Activated naive CD8-positive, alpha-beta T cell treated with anti-CD3 and anti-CD28 coated beads for 36 hours (primary cell): Measurements from ENCODE around the gene IL16. TPM values are rescaled to one million over a fixed set of nuclear protein-coding genes. Genes with fewer than 3 reads are reported as not detected.

ENCODE experiments used
- DNase-seq: peaks from one replicate; pipeline ENCODE4 v3.0.0; 2021
- H3K27ac Mint-ChIP-seq: one replicate; pipeline ENCODE4 v1.8.0; 2022; ENCODE audit warnings: mild to moderate bottlenecking, moderate library complexity, mixed read lengths
- H3K27me3 Mint-ChIP-seq: one replicate; pipeline ENCODE4 v1.8.0; 2022; ENCODE audit warnings: mild to moderate bottlenecking, mixed read lengths
- H3K36me3 Mint-ChIP-seq: one replicate; pipeline ENCODE4 v1.8.0; 2021; ENCODE audit warnings: mild to moderate bottlenecking, mixed read lengths
- H3K4me1 Mint-ChIP-seq: one replicate; pipeline ENCODE4 v1.8.0; 2021; ENCODE audit warnings: mixed read lengths
- H3K4me3 Mint-ChIP-seq: one replicate; pipeline ENCODE4 v1.8.0; 2022; ENCODE audit warnings: mild to moderate bottlenecking, moderate library complexity, mixed read lengths
- H3K9me3 Mint-ChIP-seq: one replicate; pipeline ENCODE4 v1.8.0; 2022; ENCODE audit warnings: mixed read lengths
- total RNA-seq, 2 experiments: library from RNA; stranded (reverse); gene quantifications; one replicate each; pipeline ENCODE4 v1.2.3, GENCODE V29; 2021

The IL16 gene
- total RNA-seq, 2 experiments from 2014 or later = 106 to 110 TPM

DNA sequence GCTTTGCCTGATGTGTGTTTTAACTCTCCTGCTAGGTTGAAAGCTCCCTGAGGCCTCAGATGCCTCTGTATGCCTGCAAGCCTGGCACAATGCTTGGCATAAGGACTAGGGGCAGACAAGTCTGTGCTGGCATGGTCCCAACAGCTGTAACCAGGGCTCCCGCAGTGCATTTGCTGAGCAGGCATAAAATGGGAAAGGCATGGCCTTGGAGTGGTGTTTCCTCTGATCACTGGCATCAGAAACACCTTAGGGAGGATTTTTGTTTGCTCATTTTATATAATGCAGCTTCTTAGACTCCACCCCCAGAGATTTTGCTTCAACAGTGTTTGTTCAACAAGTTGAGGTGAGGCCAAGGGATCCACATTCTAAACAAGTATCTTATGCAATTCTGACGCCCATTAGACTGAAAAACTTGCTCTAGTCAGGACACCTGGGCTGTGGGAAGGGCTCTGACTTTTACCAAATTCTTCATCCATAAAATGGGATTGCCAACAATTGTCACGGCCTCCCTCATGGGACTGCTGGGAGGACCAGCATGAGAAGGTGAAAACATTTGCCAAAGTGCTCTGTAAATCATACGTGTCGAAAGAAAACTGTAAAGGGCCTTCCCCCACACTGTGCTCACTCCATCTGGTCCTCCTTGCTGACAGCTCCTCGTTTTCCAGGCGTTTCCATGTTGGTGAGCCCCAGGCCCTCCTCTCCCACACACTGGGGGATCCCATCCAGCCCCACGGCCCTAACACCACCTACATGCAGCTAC, 84.2 kb downstream of the IL16 start:
- Mint-ChIP-seq H3K36me3 (peaks cover 38% of the 10 kb centered on the region), H3K27ac (no peak overlapping the region), H3K27me3 (no peaks in the 10 kb centered on the region), H3K4me1 (peaks cover 54% of the 10 kb centered on the region), H3K4me3 (no peak overlapping the region), H3K9me3 (peaks cover 23% of the 10 kb centered on the region)
- no peak for DNase-seq

- no peak for DNase-seq
- peaks cover 23% of the 10 kb centered on the region for H3K9me3 Mint-ChIP-seq
- no peaks in the 10 kb centered on the region for H3K27me3 Mint-ChIP-seq
- peaks cover 41% of the 10 kb centered on the region for H3K36me3 Mint-ChIP-seq
- H3K4me3 Mint-ChIP-seq = no peak overlapping the region
- H3K27ac Mint-ChIP-seq = no peak overlapping the region
- peaks cover 55% of the 10 kb centered on the region for H3K4me1 Mint-ChIP-seq
Measured at GRCh38 chr15:81281456-81281735, 84.7 kb downstream of the IL16 start.

DNA sequence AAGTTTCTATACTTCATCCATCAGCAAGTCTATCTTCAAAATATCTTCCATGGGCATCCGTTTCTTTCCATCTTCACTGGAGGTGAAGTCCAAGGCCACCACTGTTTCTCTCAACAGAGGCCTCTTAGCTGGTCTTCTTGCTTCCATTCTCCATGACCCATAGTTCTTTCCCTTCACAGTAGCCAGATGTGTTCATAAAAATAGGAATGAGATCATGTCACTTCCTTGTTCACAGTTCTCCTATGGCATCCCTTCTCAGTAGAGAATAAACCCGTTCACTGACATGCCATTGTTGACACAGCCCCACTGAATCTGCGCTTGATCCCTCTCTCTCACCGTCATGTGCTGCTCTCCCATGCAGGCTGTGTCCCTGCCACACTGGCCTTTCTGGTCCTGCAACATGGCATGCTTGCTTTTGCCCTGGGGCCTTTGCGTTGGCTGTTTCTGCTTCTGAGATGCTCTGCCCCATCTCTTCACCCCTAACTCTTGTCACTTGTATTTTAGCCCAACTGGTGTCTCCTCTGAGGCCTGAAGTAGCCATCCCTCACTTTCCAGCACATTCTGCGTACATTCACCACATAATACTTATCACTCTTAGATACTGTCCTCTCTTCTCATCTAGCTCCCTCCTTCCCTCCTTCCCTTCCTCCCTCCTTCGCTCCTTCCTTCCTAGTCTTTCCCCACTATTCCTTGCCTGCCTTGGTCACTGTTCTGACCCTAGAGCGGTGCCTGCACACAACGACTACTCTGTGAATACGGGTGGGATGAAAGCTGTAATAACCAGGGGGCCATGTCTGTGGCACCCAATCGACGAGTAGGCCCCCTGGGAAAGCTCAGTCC, 85.3 kb downstream of the IL16 start:
- H3K27ac Mint-ChIP-seq = no peak overlapping the region
- peaks cover 60% of the 10 kb centered on the region for H3K4me1 Mint-ChIP-seq
- peaks cover 20% of the 10 kb centered on the region for H3K9me3 Mint-ChIP-seq
- H3K27me3 Mint-ChIP-seq = no peaks in the 10 kb centered on the region
- DNase-seq = no peak
- H3K36me3 Mint-ChIP-seq = peaks cover 41% of the 10 kb centered on the region
- H3K4me3 Mint-ChIP-seq = no peak overlapping the region

DNA sequence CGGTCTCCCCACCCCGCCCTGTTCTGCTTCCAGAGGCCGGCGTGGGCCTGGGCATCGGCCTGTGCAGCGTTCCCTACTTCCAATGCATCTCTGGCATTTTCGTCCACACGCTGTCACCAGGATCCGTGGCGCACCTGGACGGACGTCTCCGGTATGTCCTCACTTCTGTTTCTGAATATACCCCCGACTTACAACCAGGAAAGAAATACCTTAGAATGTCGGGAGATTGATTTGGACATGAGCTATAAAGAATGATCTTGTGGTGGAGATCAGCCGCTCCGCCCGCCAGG, 85.9 kb downstream of the IL16 start:
- peaks cover 20% of the 10 kb centered on the region for H3K9me3 Mint-ChIP-seq
- H3K4me1 Mint-ChIP-seq = peaks cover 66% of the 10 kb centered on the region
- no peak for DNase-seq
- no peak overlapping the region for H3K4me3 Mint-ChIP-seq
- H3K36me3 Mint-ChIP-seq = peaks cover 41% of the 10 kb centered on the region
- no peaks in the 10 kb centered on the region for H3K27me3 Mint-ChIP-seq
- no peak overlapping the region for H3K27ac Mint-ChIP-seq

DNA sequence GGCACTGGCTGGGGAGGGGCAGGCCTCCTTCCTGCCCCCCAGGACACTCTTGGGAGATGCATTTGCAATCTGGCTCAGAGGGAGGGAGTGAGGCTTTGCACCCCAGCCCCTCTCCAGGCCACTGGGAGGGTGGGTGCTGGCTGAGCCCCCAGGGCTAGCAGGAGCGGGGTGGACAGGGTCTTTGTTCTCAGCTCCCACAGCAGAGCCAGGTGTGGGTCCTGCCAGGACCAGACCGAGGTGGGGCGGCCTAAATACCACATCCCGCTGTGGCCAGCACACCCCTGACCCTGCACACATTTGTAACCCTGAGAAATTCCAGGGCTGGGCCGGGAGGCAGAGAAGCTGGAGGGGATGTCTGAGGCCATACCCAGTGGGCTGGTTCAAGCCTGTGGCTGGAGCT, 86.2 kb downstream of the IL16 start:
- no peaks in the 10 kb centered on the region for H3K27me3 Mint-ChIP-seq
- no peak for DNase-seq
- H3K27ac Mint-ChIP-seq = no peak overlapping the region

DNA sequence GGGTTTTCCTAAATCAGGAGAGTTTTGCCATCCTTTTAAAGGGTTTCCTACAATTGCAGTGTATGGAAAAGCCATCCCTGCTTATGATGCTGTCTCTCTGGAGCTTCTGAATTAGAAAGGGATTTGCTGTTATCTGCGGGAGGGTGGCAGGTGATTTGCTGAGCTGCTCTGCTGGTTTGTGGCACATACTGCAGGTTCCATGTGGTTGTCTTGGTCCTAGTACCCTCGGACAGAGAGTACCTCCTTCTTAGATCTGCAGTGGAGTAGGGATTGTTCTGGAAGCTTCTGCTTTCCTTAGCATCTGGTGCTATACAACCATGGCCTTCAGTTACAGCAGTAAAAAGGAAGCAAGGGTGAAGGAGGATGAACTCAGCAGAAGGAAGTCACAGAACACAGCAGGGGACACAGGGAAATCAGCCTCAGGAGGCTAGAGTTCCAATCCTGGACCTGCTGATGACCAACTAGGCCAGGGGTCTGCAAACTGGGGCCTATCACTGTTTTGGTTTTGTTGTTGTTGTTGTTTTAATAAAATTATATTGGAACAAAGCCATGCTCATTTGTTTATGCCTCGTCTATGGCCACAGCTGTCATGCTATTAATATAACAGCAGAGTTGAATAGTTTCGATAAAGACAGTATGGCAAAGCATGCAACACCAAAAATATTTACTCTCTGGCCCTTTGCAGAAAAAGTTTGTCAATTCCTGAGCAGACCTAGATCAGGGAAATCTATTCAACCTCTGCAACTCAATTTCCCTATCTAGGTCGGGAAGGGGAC, 87.8 kb downstream of the IL16 start:
- Mint-ChIP-seq H3K36me3 (peaks cover 45% of the 10 kb centered on the region), H3K27me3 (no peaks in the 10 kb centered on the region), H3K27ac (peak overlapping the region; percentile 87), H3K4me1 (peaks cover 71% of the 10 kb centered on the region), H3K4me3 (peak overlapping the region; percentile 2), H3K9me3 (peaks cover 20% of the 10 kb centered on the region)
- no peak for DNase-seq

More for the DNA sequence above, 86.2 kb downstream of the IL16 start:
- Mint-ChIP-seq H3K36me3 (peaks cover 42% of the 10 kb centered on the region), H3K4me3 (no peak overlapping the region), H3K9me3 (peaks cover 22% of the 10 kb centered on the region), H3K4me1 (peaks cover 69% of the 10 kb centered on the region)

GRCh38 chr15:81285461-81285860, 88.8 kb downstream of the IL16 start:
- Mint-ChIP-seq H3K27ac (peak overlapping the region; percentile 87), H3K36me3 (peaks cover 46% of the 10 kb centered on the region), H3K27me3 (no peaks in the 10 kb centered on the region), H3K4me1 (peaks cover 71% of the 10 kb centered on the region), H3K9me3 (peaks cover 23% of the 10 kb centered on the region), H3K4me3 (peak overlapping the region; percentile 73)
- no peak for DNase-seq

DNA sequence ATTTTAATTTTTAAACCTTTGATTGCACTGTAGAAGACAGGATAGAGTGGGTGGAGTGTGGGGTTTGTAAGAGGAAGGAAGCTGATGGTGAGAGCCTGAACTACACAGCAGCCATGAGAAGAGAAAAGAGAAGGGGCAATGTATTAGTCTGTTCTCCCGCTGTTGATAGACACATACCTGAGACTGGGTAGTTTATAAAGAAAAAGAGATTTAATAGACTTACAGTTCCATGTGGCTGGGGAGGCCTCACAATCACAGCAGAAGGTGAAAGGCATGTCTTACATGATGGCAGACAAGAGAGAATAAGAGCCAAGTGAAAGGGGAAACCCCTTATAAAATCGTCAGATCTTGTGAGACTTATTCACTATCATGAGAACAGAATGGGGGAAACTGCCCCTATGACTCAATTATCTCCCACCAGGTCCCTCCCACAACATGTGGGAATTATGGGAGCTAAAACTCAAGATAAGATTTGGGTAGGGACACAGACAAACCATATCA, 90.0 kb downstream of the IL16 start:
- peaks cover 23% of the 10 kb centered on the region for H3K9me3 Mint-ChIP-seq
- H3K4me1 Mint-ChIP-seq = peaks cover 72% of the 10 kb centered on the region
- H3K27ac Mint-ChIP-seq = peak overlapping the region; percentile 87
- H3K4me3 Mint-ChIP-seq = peak overlapping the region; percentile 73
- H3K27me3 Mint-ChIP-seq = no peaks in the 10 kb centered on the region
- H3K36me3 Mint-ChIP-seq = peaks cover 46% of the 10 kb centered on the region
- no peak for DNase-seq

DNA sequence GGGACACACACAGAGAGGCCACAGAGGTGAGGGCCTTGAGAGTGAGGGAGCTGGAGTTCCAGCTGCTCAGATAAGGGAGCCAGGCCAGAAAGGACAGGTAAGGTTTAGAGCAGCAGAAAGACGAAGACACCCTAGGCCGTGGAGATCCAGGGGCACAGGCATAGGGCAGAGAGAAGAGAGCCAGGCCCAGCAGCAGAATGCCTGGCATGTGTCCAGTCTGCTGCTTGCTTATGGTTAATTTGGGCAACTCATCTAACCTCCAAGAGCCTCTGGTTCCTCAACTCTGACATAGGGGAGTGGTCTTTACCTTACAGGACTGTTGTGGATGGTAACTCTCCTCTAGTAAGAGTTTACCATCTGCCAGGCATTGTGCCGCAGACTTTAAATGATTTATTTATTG, 91.4 kb downstream of the IL16 start:
- peaks cover 23% of the 10 kb centered on the region for H3K9me3 Mint-ChIP-seq

GRCh38 chr15:81288616-81289015, 91.9 kb downstream of the IL16 start:
- Mint-ChIP-seq H3K9me3 (peaks cover 23% of the 10 kb centered on the region), H3K4me3 (no peak overlapping the region), H3K36me3 (peaks cover 46% of the 10 kb centered on the region), H3K27ac (peak overlapping the region; percentile 63), H3K4me1 (peaks cover 84% of the 10 kb centered on the region), H3K27me3 (no peaks in the 10 kb centered on the region)
- no peak for DNase-seq

More for the DNA sequence above, 91.4 kb downstream of the IL16 start:
- Mint-ChIP-seq H3K4me1 (peaks cover 80% of the 10 kb centered on the region), H3K36me3 (peaks cover 46% of the 10 kb centered on the region), H3K27ac (peak overlapping the region; percentile 87), H3K27me3 (no peaks in the 10 kb centered on the region), H3K4me3 (no peak overlapping the region)
- no peak for DNase-seq

GRCh38 chr15:81289910-81290309, 93.2 kb downstream of the IL16 start:
- H3K4me1 Mint-ChIP-seq = peaks cover 89% of the 10 kb centered on the region
- no peak for DNase-seq
- H3K36me3 Mint-ChIP-seq = peaks cover 44% of the 10 kb centered on the region
- H3K4me3 Mint-ChIP-seq = peak overlapping the region; percentile 0
- peak overlapping the region; percentile 16 for H3K27ac Mint-ChIP-seq
- no peaks in the 10 kb centered on the region for H3K27me3 Mint-ChIP-seq
- H3K9me3 Mint-ChIP-seq = peaks cover 23% of the 10 kb centered on the region

DNA sequence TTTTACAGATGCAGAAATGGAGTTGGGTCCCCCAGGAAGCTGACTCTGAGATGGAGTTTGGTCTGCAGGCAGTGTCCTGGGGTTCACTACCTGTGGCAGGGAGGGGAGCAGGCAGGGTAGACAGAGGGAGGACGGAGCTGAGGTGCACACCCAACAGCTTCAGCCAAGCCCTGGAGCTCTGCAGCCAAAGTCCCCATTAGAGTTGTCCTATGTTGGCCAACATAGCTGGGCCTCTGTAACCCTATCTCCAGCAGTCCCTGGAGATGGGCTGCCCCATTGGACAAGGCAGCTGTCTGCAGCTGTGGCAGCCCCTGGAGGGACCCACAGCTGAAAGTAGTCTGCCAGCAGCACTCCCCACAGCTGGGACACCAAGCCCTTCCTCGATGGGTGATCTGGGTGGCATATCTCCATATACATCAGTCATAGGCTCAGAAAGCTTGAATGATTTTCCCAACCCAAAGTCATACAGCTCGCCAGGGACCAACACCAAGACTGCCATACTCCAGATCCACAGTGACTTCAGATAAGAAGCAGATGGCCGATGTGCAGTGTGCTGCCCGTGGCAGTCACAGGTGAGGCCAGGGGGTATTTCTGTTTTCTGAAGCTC, 95.3 kb downstream of the IL16 start:
- Mint-ChIP-seq H3K27me3 (no peaks in the 10 kb centered on the region), H3K36me3 (peaks cover 36% of the 10 kb centered on the region), H3K4me1 (peaks cover 85% of the 10 kb centered on the region), H3K9me3 (peaks cover 16% of the 10 kb centered on the region), H3K27ac (peak overlapping the region; percentile 97), H3K4me3 (peak overlapping the region; percentile 98)
- no peak for DNase-seq

DNA sequence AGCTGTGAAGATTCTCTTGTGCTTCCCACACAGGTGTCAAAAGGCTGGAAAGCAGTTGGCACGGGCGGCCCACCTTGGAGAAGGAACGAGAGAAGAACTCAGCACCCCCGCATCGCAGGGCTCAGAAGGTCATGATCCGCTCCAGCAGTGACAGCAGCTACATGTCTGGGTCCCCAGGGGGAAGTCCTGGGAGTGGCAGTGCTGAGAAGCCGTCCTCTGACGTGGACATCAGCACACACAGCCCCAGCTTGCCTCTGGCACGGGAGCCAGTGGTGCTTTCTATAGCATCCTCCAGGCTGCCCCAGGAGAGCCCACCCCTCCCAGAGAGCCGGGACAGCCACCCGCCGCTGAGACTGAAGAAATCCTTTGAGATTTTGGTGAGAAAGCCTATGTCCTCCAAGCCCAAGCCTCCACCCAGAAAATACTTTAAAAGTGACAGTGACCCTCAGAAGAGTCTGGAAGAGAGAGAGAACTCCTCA, 95.9 kb downstream of the IL16 start:
- peak; percentile 70 for DNase-seq
- Mint-ChIP-seq H3K9me3 (peaks cover 13% of the 10 kb centered on the region), H3K27ac (peak overlapping the region; percentile 97), H3K36me3 (peaks cover 38% of the 10 kb centered on the region), H3K4me3 (peak overlapping the region; percentile 98), H3K27me3 (no peaks in the 10 kb centered on the region), H3K4me1 (peaks cover 81% of the 10 kb centered on the region)

DNA sequence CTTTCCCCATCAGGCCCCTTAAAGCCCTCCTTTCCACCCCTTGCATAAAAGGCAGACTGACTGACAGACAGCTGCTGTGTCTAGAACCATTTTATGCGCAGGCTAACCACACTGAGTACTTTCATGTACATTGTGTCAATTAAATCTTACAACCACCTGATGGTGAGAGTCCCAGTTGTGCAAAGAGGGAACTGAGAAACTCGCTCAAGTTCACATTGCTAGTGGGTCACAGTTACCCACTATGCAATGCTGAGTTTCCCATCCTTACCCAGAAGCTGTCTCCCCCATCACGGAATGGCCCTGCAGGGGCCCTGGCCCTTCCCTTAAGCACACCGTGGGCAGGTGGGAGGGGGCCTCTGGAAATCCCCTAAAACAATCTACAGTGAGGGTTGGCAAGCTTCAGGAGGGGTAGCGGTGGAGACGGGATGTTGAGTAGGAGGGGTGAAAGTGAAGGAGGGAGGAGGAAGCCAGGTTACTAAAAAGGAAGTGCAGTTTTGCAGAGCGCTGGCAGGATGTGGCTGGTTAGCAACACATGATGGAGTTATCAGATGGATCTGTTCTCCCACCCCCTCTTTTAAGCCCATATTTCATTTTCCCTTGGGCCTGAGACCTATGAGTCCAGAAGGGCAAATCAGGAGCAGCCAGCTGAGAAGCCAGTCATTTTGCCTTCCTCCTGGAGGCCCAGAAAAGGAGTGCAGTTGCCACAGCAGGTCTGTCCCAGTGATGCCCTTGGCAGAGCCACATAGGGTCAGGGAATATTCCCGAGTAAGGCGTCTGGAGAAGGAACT, 97.2 kb downstream of the IL16 start:
- DNase-seq = peak; percentile 83
- Mint-ChIP-seq H3K27ac (peak overlapping the region; percentile 97), H3K27me3 (no peaks in the 10 kb centered on the region), H3K9me3 (peaks cover 4% of the 10 kb centered on the region), H3K4me1 (peaks cover 72% of the 10 kb centered on the region), H3K4me3 (peak overlapping the region; percentile 98), H3K36me3 (peaks cover 40% of the 10 kb centered on the region)
